Tibial nerve (tissue), 3 donors: ENCODE measurements around the gene TVP23A.

Experiments
- CTCF ChIP-seq, 5 experiments: fragments of 200-600 bp in 3 of 5; fragments of 450-650 bp in 2 of 5; sonication (generic) in 3 of 5; IDR thresholded peaks; one replicate each; pipeline ENCODE4 v1.5.1; 2016 to 2019; ENCODE audit warnings: antibody characterized with exemption in 5 of 5, mild to moderate bottlenecking in 3 of 5, moderate library complexity in 2 of 5
- POLR2A ChIP-seq, 2 donors: fragments of 450-650 bp; IDR thresholded peaks; one replicate each; pipeline ENCODE4 v1.6.1; 2017; ENCODE audit warnings: antibody characterized with exemption in 2 of 2, mild to moderate bottlenecking in 2 of 2, moderate library complexity in 2 of 2

- TF ChIP-seq CTCF (IDR thresholded peaks at IDR 0.05) (no peak), POLR2A (IDR thresholded peaks at IDR 0.05) (no peak)
These were observed 64.9 kb downstream of the TVP23A start for GRCh38 chr16:10753670-10754069.
